Keratinocyte (primary cell): Measurements from ENCODE around the gene SLC18A2.

Experiments
- EZH2 ChIP-seq: IDR thresholded peaks from one replicate; pipeline ENCODE4 v1.6.1; 2012; ENCODE audit warnings: inconsistent platforms, mild to moderate bottlenecking, low read length, moderate library complexity
- TF ChIP-seq, protein P1 (sequence below), 3 experiments: IDR thresholded peaks in 1 of 3; conservative IDR thresholded peaks in 1 of 3; optimal IDR thresholded peaks in 1 of 3; 2 replicates in 2 of 3; 3 replicates in 1 of 3; pipeline versions ENCODE3 to v1.5.1; 2011; ENCODE audit warnings: low read length in 3 of 3, mild to moderate bottlenecking in 3 of 3, moderate library complexity in 2 of 3, control low read depth in 1 of 3, inconsistent platforms in 1 of 3; ENCODE audit not compliant: insufficient read depth in 2 of 3; ENCODE audit errors: extremely low read depth in 1 of 3

DNA sequence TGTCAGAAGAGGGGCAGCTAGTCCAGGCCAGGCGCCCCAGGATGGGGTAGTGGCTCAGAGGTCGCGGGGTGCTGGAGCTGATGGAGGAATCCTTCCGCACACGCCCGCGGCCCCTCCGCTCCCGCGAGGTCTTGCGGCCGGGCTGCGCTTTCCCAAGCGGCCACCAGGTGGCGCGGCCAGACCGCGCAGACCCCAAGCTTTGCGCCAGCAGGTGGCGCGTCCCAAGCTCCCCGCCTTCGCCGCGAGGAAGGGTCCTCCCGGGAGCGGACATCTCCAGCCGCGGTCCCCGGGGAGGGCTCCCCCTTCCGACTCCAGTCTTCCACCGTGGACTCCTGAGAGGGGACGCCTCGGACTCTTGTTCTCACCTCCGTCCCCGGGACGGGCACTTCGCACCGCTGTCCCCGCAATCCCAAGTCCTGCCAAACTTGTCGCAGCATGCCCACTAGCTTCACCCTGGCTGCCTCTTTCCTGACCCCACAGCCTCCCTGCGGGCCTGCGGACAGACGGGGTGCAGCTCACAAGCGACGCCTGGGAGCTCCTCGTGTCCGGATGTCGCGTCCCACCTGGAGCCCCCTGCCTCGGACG is 24.2 kb upstream of the SLC18A2 start:
- TF ChIP-seq, protein P1, sequence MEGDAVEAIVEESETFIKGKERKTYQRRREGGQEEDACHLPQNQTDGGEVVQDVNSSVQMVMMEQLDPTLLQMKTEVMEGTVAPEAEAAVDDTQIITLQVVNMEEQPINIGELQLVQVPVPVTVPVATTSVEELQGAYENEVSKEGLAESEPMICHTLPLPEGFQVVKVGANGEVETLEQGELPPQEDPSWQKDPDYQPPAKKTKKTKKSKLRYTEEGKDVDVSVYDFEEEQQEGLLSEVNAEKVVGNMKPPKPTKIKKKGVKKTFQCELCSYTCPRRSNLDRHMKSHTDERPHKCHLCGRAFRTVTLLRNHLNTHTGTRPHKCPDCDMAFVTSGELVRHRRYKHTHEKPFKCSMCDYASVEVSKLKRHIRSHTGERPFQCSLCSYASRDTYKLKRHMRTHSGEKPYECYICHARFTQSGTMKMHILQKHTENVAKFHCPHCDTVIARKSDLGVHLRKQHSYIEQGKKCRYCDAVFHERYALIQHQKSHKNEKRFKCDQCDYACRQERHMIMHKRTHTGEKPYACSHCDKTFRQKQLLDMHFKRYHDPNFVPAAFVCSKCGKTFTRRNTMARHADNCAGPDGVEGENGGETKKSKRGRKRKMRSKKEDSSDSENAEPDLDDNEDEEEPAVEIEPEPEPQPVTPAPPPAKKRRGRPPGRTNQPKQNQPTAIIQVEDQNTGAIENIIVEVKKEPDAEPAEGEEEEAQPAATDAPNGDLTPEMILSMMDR (optimal IDR thresholded peaks at IDR 0.05 in 1 of 3, IDR thresholded peaks at IDR 0.05 in 1 of 3, conservative IDR thresholded peaks at IDR 0.05 in 1 of 3; ENCODE audit: extremely low read depth in 1 of 3, insufficient read depth in 2 of 3, low read length in 3 of 3), result peak; percentile 91 to 100 (median 93)
- no peak for TF ChIP-seq EZH2
